ENCODE results near the gene ZCCHC7. TPM values are rescaled to one million over a fixed set of nuclear protein-coding genes. Genes with fewer than 3 reads are reported as not detected.

The ZCCHC7 gene
- total and polyA plus RNA-seq, 2 of the 8 experiments (the other 6 are each of a cell fraction or from before 2014, with no cell fraction given): 12.2 to 27.5 TPM

DNA sequence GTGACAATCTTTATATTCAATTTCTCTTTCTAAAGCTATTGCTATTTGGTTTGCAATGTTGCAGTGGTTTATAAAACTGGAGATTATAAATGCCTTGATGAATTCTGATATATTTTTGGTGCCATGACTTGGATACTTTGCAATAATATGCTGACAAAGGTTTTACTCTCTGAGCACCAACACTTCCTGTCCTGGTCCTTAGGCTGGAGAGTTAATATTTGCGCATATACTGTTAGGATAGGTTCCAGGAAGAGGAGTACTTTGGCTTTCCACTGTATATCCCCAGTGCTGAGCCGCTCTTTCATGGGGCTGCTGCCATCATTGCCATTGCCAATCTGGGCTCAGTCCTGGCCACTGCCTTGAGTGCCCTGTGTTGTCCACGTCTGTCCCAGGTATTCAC, 139.6 kb downstream of the ZCCHC7 start:
- Histone ChIP-seq H3K23me2 (ENCODE audit: low read depth, low read length) (no peaks in the 10 kb centered on the region), H3K4ac (replicated peaks; ENCODE audit: insufficient read length, low read depth, low read length) (no peak overlapping the region), H4K8ac (ENCODE audit: extremely low read depth, insufficient read depth, low read length) (no peak overlapping the region), H3K79me2 (ENCODE audit: control insufficient read depth in 1 of 2, insufficient read depth in 2 of 2, low read length in 2 of 2) (peaks cover 0 to 8% of the 10 kb centered on the region in 2 experiments; a peak in 2 of 4 replicates), H4K5ac (ENCODE audit: insufficient read length, low read depth, low read length) (no peak overlapping the region), H3K27ac (ENCODE audit: low read depth, low read length) (no peak overlapping the region), H3K4me2 (ENCODE audit: insufficient read depth in 1 of 2, low read depth in 2 of 2, low read length in 2 of 2) (no peak overlapping the region), H2BK15ac (ENCODE audit: low read length) (0 out of 2 replicates have a peak overlapping the region, but pooled peaks have one; percentile 65), H3K4me1 (replicated peaks in 1 of 4; ENCODE audit: control insufficient read depth in 3 of 4, insufficient read depth in 4 of 4, low read length in 3 of 4) (peaks cover 3 to 6% (median 3%) of the 10 kb centered on the region in 4 experiments), H4K20me1 (replicated peaks in 1 of 2; ENCODE audit: control insufficient read depth in 1 of 2, insufficient read depth in 2 of 2, low read length in 2 of 2) (no peaks in the 10 kb centered on the region), H2BK120ac (replicated peaks; ENCODE audit: low read depth, low read length) (no peak overlapping the region), H2BK20ac (ENCODE audit: low read length) (no peak overlapping the region), H3K9ac (replicated peaks in 1 of 4; ENCODE audit: extremely low read depth in 1 of 4, low read depth in 3 of 4, low read length in 3 of 4) (no peak overlapping the region), H3K79me1 (ENCODE audit: low read depth, low read length) (no peaks in the 10 kb centered on the region), H3K23ac (ENCODE audit: insufficient read length) (no peak overlapping the region), H2BK12ac (ENCODE audit: low read depth, low read length) (no peak overlapping the region), H3K18ac (ENCODE audit: extremely low read depth, low read length) (no peak overlapping the region), H3K9me3 (ENCODE audit: insufficient read depth in 2 of 2, low read depth in 1 of 2, low read length in 1 of 2) (no peaks in the 10 kb centered on the region), H4K91ac (replicated peaks; ENCODE audit: insufficient read length, low read length) (no peak overlapping the region), H3K14ac (ENCODE audit: insufficient read length) (no peak overlapping the region), H3K27me3 (replicated peaks in 1 of 4; ENCODE audit: control insufficient read depth in 3 of 4, extremely low read depth in 1 of 4, insufficient read depth in 3 of 4, low read length in 3 of 4) (no peaks in the 10 kb centered on the region), H3K4me3 (ENCODE audit: extremely low read depth in 1 of 4, insufficient read depth in 2 of 4, low read depth in 3 of 4, low read length in 4 of 4) (no peak overlapping the region), H3K36me3 (ENCODE audit: control insufficient read depth in 2 of 4, insufficient read depth in 4 of 4, low read length in 3 of 4) (no peaks in the 10 kb centered on the region), H2AFZ (ENCODE audit: low read length) (no peak overlapping the region), H3K56ac (replicated peaks; ENCODE audit: insufficient read length, low read depth, low read length) (no peak overlapping the region), H2AK5ac (ENCODE audit: low read depth, low read length) (no peak overlapping the region), H2BK5ac (ENCODE audit: low read depth, low read length) (no peak overlapping the region)
- POLR2A ChIA-PET (ENCODE audit: partially characterized antibody): no interaction called here
- DNase-seq (ENCODE audit: low read depth in 1 of 2, low spot score in 2 of 2): no peak
- CTCF ChIA-PET (ENCODE audit: partially characterized antibody): interaction anchor here (1.2 to 4.4 kb wide), 4 partner anchors 30 to 268 kb away, joined by 3 to 38 read pairs (median 4); no protein-coding TSS in a partner anchor
- WGBS, 2 experiments (ENCODE audit: extremely low coverage in 1 of 2, insufficient coverage in 1 of 2, insufficient read length in 1 of 2, insufficient replicate concordance in 2 of 2, low coverage in 1 of 2, low lambda C conversion rate in 2 of 2, missing lambda C conversion rate in 1 of 2): 98% methylated on average over 3 of the region's 3 CpGs; no CpG with 5 or more reads in 1 of the 2 experiments
- FAIRE-seq: no peak
- TF ChIP-seq SP1 (IDR thresholded peaks at IDR 0.05; ENCODE audit: low read depth, low read length) (no peak), CTBP2 (IDR thresholded peaks at IDR 0.05; ENCODE audit: borderline replicate concordance, insufficient read depth, insufficient read length, low read length) (no peak), SIRT6 (IDR thresholded peaks at IDR 0.05; ENCODE audit: low read length) (no peak), HDAC6 (IDR thresholded peaks at IDR 0.05; ENCODE audit: low read depth, low read length) (no peak), TEAD4 (IDR thresholded peaks at IDR 0.05; ENCODE audit: low read depth, low read length) (no peak), RAD21 (IDR thresholded peaks at IDR 0.05 in 1 of 2, conservative IDR thresholded peaks at IDR 0.05 in 1 of 2; ENCODE audit: low read depth in 2 of 2, low read length in 2 of 2) (no peak), CEBPB (IDR thresholded peaks at IDR 0.05; ENCODE audit: low read depth, low read length) (no peak), POLR2A (IDR thresholded peaks at IDR 0.05; ENCODE audit: control extremely low read depth in 1 of 2, low read depth in 2 of 2, low read length in 2 of 2) (no peak), PHF8 (conservative IDR thresholded peaks at IDR 0.05; ENCODE audit: low read depth, low read length) (no peak), SP2 (IDR thresholded peaks at IDR 0.05; ENCODE audit: low read length) (no peak), KDM4A (IDR thresholded peaks at IDR 0.05; ENCODE audit: low read depth, low read length, severe bottlenecking) (no peak)
- TF ChIP-seq, protein P1, sequence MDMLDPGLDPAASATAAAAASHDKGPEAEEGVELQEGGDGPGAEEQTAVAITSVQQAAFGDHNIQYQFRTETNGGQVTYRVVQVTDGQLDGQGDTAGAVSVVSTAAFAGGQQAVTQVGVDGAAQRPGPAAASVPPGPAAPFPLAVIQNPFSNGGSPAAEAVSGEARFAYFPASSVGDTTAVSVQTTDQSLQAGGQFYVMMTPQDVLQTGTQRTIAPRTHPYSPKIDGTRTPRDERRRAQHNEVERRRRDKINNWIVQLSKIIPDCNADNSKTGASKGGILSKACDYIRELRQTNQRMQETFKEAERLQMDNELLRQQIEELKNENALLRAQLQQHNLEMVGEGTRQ (IDR thresholded peaks at IDR 0.05; ENCODE audit: low read length): no peak
- TF ChIP-seq, protein P2, sequence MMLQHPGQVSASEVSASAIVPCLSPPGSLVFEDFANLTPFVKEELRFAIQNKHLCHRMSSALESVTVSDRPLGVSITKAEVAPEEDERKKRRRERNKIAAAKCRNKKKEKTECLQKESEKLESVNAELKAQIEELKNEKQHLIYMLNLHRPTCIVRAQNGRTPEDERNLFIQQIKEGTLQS (IDR thresholded peaks at IDR 0.05; ENCODE audit: insufficient read depth, low read depth, low read length): no peak
